OCI-LY1 (cell line): ENCODE measurements around the gene MYH1.

Source experiments
- EZH2 ChIP-seq: fragments of 200-600 bp; sonication (generic), shearing (Covaris generic); IDR thresholded peaks from 2 replicates; pipeline ENCODE4 v1.8.0; 2017; ENCODE audit warnings: borderline replicate concordance, mixed run types, mild to moderate bottlenecking, antibody characterized with exemption, low read length, moderate library complexity, mixed read lengths
- TF ChIP-seq, protein P1 (sequence below): fragments of 200-600 bp; sonication (generic), shearing (Covaris generic); IDR thresholded peaks from 2 replicates; pipeline ENCODE4 v1.5.1; 2017; ENCODE audit warnings: mild to moderate bottlenecking, antibody characterized with exemption, low read length, moderate library complexity, mixed read lengths

DNA sequence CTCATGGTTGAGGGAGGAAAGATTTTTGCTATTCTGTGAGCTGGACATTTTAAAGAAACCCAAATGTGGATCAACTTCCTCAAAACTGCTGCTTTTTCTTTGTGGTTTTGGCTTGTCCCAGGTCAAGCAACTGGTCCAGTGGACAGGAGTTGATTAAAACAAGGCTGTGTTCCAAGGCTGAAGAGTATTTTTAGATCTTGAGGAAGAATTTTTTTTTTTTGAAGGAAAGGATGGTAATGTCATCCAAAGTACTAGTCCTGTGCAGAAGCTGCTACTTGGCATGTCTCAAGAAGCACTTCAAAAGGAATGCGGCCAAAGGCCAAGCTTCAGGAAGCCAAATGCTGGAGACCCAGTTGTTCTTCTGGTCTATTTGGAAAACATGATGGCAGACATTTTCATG, 39.1 kb upstream of the MYH1 start:
- TF ChIP-seq, protein P1, sequence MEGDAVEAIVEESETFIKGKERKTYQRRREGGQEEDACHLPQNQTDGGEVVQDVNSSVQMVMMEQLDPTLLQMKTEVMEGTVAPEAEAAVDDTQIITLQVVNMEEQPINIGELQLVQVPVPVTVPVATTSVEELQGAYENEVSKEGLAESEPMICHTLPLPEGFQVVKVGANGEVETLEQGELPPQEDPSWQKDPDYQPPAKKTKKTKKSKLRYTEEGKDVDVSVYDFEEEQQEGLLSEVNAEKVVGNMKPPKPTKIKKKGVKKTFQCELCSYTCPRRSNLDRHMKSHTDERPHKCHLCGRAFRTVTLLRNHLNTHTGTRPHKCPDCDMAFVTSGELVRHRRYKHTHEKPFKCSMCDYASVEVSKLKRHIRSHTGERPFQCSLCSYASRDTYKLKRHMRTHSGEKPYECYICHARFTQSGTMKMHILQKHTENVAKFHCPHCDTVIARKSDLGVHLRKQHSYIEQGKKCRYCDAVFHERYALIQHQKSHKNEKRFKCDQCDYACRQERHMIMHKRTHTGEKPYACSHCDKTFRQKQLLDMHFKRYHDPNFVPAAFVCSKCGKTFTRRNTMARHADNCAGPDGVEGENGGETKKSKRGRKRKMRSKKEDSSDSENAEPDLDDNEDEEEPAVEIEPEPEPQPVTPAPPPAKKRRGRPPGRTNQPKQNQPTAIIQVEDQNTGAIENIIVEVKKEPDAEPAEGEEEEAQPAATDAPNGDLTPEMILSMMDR, result no peak
- no peak for TF ChIP-seq EZH2
